ENCODE measurements around the gene KIAA1549.

DNA sequence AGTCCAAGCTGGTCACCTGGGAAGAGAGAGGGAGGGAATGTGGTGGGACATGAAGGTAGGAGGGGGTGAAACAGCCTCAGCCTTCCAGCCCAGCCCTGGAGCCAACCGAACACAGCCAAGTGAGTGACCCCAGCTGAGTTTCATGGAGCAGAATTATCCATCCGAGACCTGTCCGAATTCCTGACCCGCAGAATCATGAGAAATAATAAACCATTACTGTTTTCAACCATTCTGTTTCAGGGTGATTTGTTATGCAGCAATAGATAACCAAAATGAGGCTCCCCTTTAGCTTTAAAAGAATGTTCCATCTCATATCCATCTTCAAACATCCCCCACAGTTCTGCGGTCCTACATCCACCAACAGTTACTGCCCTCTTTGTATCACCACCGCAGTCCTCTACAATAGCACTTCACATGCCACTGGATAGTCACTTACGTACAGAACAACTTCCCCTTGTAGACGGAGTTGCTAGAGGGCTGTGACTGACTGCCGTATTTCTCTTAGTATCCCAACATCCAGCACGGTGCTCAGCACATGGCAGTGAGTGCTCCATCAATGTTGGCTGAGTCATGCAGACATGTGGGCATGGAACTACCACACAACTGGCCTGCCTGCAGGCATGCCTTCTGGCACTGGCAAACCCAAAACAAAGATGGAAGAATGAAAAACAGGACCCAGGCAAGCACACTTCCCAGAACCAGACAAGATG, 18.5 kb downstream of the KIAA1549 start:
- TF ChIP-seq, protein P1, sequence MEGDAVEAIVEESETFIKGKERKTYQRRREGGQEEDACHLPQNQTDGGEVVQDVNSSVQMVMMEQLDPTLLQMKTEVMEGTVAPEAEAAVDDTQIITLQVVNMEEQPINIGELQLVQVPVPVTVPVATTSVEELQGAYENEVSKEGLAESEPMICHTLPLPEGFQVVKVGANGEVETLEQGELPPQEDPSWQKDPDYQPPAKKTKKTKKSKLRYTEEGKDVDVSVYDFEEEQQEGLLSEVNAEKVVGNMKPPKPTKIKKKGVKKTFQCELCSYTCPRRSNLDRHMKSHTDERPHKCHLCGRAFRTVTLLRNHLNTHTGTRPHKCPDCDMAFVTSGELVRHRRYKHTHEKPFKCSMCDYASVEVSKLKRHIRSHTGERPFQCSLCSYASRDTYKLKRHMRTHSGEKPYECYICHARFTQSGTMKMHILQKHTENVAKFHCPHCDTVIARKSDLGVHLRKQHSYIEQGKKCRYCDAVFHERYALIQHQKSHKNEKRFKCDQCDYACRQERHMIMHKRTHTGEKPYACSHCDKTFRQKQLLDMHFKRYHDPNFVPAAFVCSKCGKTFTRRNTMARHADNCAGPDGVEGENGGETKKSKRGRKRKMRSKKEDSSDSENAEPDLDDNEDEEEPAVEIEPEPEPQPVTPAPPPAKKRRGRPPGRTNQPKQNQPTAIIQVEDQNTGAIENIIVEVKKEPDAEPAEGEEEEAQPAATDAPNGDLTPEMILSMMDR (tag by site-specific recombination; IDR thresholded peaks at IDR 0.05) = no peak
- no peak for TF ChIP-seq GLI2 (tag by site-specific recombination; IDR thresholded peaks at IDR 0.05; ENCODE audit: borderline replicate concordance, low read depth)
- TF ChIP-seq, protein P2, sequence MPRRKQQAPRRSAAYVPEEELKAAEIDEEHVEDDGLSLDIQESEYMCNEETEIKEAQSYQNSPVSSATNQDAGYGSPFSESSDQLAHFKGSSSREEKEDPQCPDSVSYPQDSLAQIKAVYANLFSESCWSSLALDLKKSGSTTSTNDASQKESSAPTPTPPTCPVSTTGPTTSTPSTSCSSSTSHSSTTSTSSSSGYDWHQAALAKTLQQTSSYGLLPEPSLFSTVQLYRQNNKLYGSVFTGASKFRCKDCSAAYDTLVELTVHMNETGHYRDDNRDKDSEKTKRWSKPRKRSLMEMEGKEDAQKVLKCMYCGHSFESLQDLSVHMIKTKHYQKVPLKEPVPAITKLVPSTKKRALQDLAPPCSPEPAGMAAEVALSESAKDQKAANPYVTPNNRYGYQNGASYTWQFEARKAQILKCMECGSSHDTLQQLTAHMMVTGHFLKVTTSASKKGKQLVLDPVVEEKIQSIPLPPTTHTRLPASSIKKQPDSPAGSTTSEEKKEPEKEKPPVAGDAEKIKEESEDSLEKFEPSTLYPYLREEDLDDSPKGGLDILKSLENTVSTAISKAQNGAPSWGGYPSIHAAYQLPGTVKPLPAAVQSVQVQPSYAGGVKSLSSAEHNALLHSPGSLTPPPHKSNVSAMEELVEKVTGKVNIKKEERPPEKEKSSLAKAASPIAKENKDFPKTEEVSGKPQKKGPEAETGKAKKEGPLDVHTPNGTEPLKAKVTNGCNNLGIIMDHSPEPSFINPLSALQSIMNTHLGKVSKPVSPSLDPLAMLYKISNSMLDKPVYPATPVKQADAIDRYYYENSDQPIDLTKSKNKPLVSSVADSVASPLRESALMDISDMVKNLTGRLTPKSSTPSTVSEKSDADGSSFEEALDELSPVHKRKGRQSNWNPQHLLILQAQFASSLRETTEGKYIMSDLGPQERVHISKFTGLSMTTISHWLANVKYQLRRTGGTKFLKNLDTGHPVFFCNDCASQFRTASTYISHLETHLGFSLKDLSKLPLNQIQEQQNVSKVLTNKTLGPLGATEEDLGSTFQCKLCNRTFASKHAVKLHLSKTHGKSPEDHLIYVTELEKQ (tag by site-specific recombination; IDR thresholded peaks at IDR 0.05; ENCODE audit: borderline replicate concordance) = no peak
- TF ChIP-seq, protein P3, sequence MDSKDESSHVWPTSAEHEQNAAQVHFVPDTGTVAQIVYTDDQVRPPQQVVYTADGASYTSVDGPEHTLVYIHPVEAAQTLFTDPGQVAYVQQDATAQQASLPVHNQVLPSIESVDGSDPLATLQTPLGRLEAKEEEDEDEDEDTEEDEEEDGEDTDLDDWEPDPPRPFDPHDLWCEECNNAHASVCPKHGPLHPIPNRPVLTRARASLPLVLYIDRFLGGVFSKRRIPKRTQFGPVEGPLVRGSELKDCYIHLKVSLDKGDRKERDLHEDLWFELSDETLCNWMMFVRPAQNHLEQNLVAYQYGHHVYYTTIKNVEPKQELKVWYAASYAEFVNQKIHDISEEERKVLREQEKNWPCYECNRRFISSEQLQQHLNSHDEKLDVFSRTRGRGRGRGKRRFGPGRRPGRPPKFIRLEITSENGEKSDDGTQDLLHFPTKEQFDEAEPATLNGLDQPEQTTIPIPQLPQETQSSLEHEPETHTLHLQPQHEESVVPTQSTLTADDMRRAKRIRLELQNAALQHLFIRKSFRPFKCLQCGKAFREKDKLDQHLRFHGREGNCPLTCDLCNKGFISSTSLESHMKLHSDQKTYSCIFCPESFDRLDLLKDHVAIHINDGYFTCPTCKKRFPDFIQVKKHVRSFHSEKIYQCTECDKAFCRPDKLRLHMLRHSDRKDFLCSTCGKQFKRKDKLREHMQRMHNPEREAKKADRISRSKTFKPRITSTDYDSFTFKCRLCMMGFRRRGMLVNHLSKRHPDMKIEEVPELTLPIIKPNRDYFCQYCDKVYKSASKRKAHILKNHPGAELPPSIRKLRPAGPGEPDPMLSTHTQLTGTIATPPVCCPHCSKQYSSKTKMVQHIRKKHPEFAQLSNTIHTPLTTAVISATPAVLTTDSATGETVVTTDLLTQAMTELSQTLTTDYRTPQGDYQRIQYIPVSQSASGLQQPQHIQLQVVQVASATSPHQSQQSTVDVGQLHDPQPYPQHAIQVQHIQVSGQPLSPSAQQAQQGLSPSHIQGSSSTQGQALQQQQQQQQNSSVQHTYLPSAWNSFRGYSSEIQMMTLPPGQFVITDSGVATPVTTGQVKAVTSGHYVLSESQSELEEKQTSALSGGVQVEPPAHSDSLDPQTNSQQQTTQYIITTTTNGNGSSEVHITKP (tag by site-specific recombination; IDR thresholded peaks at IDR 0.05) = no peak
- no peak for TF ChIP-seq ZNF274 (IDR thresholded peaks at IDR 0.05; ENCODE audit: low read length)
- no peak for TF ChIP-seq ZNF274 (tag by site-specific recombination; IDR thresholded peaks at IDR 0.05; ENCODE audit: borderline replicate concordance)
- no peak for TF ChIP-seq OVOL3 (tag by site-specific recombination; IDR thresholded peaks at IDR 0.05)
- no peak for TF ChIP-seq YY1 (tag by site-specific recombination; IDR thresholded peaks at IDR 0.05)
